Activated T-cell treated with anti-CD3 and anti-CD28 coated beads, Interleukin-2, amount 50 U/mL, for 72 hours (primary cell): ENCODE results near the gene GDF7. TPM values are rescaled to one million over a fixed set of nuclear protein-coding genes. Genes with fewer than 3 reads are reported as not detected.

Source experiments
- ATAC-seq, 2 donors: fragments of 150-1000 bp; cut with Tn5 transposase; replicated peaks in 1 of 2; 2 replicates each; pipeline ENCODE4 v1.10.0; 2021; ENCODE audit warnings: moderate library complexity in 2 of 2, mild to moderate bottlenecking in 1 of 2
- DNase-seq, 2 donors: peaks; one replicate each; pipeline ENCODE4 v3.0.0; 2021 to 2022; ENCODE audit warnings: mixed read lengths in 1 of 2
- H3K27ac Mint-ChIP-seq: one replicate; pipeline ENCODE4 v1.8.0; 2022; ENCODE audit warnings: mild to moderate bottlenecking, moderate library complexity, mixed read lengths
- H3K27me3 Mint-ChIP-seq: one replicate; pipeline ENCODE4 v1.8.0; 2022; ENCODE audit warnings: low read depth, mixed read lengths
- H3K36me3 Mint-ChIP-seq, 2 donors: one replicate each; pipeline ENCODE4 v1.8.0; 2022; ENCODE audit warnings: mixed read lengths in 2 of 2, mild to moderate bottlenecking in 1 of 2; ENCODE audit not compliant: insufficient read depth in 2 of 2
- H3K4me1 Mint-ChIP-seq: one replicate; pipeline ENCODE4 v1.8.0; 2022; ENCODE audit warnings: low read depth, mixed read lengths
- H3K4me3 Mint-ChIP-seq, 2 donors: one replicate each; pipeline ENCODE4 v1.8.0; 2022; ENCODE audit warnings: mild to moderate bottlenecking in 2 of 2, mixed read lengths in 2 of 2, moderate library complexity in 2 of 2
- H3K9me3 Mint-ChIP-seq, 2 donors: one replicate each; pipeline ENCODE4 v1.8.0; 2022; ENCODE audit warnings: mixed read lengths in 2 of 2
- total RNA-seq, 2 donors: library from RNA; stranded (reverse); gene quantifications; one replicate each; pipeline ENCODE4 v1.2.3, GENCODE V29; 2022

GDF7 gene
- total RNA-seq, 2 donors from 2014 or later = 0.07 TPM; not detected in 1

DNA sequence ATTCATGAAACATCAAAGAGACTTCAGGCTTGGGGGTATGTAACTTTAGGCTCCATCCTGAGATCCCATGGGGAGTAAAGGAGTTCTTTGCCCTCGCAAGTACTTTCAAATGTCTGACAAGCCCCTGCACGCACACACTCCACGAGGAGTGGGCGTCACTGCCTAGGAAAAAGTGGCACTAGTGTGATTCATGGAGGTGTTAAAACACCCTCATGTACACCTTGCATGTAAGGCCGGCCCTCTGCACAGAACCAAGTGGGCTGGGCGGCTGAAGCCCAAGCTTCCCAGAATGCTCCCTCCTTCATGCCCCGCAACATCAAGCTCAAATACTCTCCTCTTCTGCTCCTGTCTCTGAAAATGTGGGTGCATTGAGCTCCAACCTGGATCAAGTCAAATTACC, 23.9 kb upstream of the GDF7 start:
- H3K9me3 Mint-ChIP-seq = no peaks in the 10 kb centered on the region
- ATAC-seq (no peak), DNase-seq (no peak)
- no peak overlapping the region for H3K27ac Mint-ChIP-seq
- H3K27me3 Mint-ChIP-seq = no peaks in the 10 kb centered on the region
- H3K4me1 Mint-ChIP-seq = no peaks in the 10 kb centered on the region
- H3K36me3 Mint-ChIP-seq = no peaks in the 10 kb centered on the region
- H3K4me3 Mint-ChIP-seq = no peak overlapping the region

DNA sequence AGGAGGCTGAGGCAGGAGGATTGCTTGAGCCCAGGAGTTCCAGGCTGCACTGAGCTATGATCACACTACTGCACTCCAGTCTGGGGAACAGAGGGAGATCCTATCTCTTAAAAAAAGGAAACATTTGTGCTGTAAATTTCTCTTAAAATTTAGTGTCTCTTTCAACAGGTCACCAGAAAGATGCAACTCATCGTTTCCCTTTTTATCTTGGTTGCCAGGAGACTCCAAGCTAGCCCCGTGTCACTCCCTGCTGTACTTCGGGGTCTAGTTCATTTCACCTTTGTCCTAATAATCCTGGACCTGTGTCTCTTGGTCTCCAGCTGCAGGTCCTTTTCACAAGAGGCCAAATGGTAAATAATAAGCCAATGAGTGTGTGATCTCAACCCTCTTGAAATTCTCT, 23.1 kb upstream of the GDF7 start:
- no peak for DNase-seq
- H3K27ac Mint-ChIP-seq = no peak overlapping the region
- no peaks in the 10 kb centered on the region for H3K9me3 Mint-ChIP-seq
- no peak overlapping the region for H3K4me3 Mint-ChIP-seq
- H3K4me1 Mint-ChIP-seq = no peaks in the 10 kb centered on the region
- no peak for ATAC-seq
- H3K27me3 Mint-ChIP-seq = no peaks in the 10 kb centered on the region
- H3K36me3 Mint-ChIP-seq = no peaks in the 10 kb centered on the region

DNA sequence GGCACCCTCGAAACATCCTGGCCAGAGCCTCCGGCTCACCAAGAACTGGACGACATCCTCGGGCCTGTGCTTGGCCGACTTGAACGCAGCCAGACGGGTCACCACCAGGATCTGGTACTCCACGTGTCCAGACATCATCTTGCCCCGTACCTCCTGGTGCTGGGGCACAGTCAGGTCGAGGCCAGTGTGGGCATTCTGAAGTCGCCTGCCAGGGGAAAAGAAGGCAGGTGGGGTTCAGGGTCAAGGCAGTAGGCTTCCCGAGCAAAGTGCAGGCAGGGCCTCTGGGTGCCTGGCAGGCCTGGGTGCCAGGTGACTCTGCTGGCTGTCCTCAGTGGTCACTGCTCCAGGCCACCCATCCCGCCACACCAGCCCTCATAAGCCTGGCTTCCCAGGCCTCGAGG, 21.6 kb upstream of the GDF7 start:
- DNase-seq = no peak
- Mint-ChIP-seq H3K36me3 (no peaks in the 10 kb centered on the region), H3K4me3 (no peak overlapping the region)

DNA sequence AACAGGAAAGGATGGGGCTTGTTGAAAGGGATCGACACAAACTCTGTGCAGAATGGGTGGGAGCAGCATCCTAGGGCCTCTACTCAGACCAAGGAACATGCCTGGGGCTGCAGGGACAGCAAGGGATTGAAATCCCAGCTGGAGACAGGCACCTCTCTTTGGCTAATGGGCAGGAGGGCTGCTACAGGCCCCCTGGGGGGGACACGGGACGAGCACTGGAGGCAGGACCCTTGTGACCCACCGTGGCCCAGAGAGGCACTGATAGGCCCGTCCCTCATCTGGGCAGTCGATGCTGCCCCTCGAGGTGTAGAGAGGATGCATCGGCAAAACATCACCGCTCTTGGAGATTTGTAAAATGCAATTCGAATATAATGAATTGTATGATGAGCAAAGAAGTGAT, 21.2 kb upstream of the GDF7 start:
- Mint-ChIP-seq H3K9me3 (no peaks in the 10 kb centered on the region), H3K4me3 (no peak overlapping the region), H3K27me3 (no peaks in the 10 kb centered on the region)

More for the DNA sequence above, 21.6 kb upstream of the GDF7 start:
- Mint-ChIP-seq H3K4me1 (peaks cover 11% of the 10 kb centered on the region), H3K27ac (no peak overlapping the region), H3K9me3 (no peaks in the 10 kb centered on the region), H3K27me3 (no peaks in the 10 kb centered on the region)
- ATAC-seq = no peak

DNA sequence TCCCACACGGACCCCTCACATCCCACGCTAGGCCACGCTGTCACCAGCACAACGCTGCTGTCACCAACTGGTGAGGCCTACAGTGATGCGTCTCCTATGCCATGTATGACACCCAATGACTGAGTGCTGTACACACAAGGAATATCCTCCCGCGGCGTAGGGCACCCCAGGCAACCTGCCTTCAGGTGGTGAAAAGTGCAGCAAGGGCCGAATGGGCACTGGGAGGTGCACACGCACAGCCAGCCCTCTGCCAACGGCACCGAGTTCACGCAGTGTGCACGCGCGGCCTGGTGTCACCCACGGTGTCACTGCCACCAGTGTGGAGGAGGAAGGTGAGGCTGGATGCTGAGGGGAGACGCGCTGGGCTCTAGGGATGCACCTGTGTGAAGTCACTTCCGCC, 20.5 kb upstream of the GDF7 start:
- no peak overlapping the region for H3K27ac Mint-ChIP-seq
- ATAC-seq (no peak), DNase-seq (no peak)
- H3K36me3 Mint-ChIP-seq = no peaks in the 10 kb centered on the region
- H3K27me3 Mint-ChIP-seq = no peaks in the 10 kb centered on the region
- peaks cover 17% of the 10 kb centered on the region for H3K4me1 Mint-ChIP-seq
- no peak overlapping the region for H3K4me3 Mint-ChIP-seq
- H3K9me3 Mint-ChIP-seq = no peaks in the 10 kb centered on the region

More for the DNA sequence above, 21.2 kb upstream of the GDF7 start:
- DNase-seq (no peak), ATAC-seq (no peak)
- Mint-ChIP-seq H3K4me1 (peaks cover 14% of the 10 kb centered on the region), H3K36me3 (no peaks in the 10 kb centered on the region), H3K27ac (no peak overlapping the region)

DNA sequence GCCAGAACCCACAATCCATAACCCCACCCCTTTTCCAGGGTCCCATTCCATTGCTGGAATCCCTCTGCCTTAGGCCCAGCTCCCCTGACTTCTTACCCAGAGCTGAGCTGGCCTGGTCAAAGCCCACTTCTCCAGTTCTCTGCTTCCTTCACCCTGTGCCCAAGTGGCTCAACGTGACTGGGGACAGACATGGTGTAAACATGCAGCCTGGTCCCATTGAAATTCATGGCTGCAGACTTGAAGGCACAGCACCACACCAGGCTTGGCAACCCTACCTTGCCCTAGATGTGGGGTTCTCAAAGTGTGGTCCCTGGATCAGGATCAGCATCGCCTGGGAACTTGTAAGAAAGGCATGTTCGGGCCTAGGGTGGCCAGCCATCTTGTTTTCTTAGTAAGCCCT, 19.7 kb upstream of the GDF7 start:
- no peaks in the 10 kb centered on the region for H3K27me3 Mint-ChIP-seq
- H3K9me3 Mint-ChIP-seq = no peaks in the 10 kb centered on the region
- no peak overlapping the region for H3K27ac Mint-ChIP-seq
- H3K36me3 Mint-ChIP-seq = no peaks in the 10 kb centered on the region
- H3K4me1 Mint-ChIP-seq = peaks cover 20% of the 10 kb centered on the region
- no peak for ATAC-seq
- no peak for DNase-seq
- no peak overlapping the region for H3K4me3 Mint-ChIP-seq

DNA sequence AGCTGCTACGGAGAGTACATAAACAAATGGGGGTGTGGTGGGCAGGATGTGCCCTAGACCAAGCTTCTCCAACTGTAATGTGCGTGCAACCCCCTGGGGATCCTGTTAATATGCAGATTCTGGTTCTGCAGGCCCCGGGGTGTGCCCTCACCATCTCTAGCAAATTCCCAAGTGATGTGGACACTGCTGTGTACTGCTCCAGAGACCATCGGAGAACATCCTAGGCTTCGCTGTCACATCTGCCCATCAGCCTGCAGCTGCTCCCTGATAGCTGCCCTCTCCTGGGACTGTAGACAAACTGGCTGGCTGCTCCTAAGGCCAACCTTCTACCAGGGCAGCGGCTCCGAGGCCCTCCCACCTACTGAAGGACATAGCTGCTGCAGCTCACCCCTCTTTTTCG, 19.2 kb upstream of the GDF7 start:
- no peak for ATAC-seq
- no peaks in the 10 kb centered on the region for H3K9me3 Mint-ChIP-seq
- peaks cover 20% of the 10 kb centered on the region for H3K4me1 Mint-ChIP-seq
- H3K27ac Mint-ChIP-seq = no peak overlapping the region
- no peaks in the 10 kb centered on the region for H3K36me3 Mint-ChIP-seq
- H3K4me3 Mint-ChIP-seq = no peak overlapping the region
- H3K27me3 Mint-ChIP-seq = no peaks in the 10 kb centered on the region
- DNase-seq = no peak

DNA sequence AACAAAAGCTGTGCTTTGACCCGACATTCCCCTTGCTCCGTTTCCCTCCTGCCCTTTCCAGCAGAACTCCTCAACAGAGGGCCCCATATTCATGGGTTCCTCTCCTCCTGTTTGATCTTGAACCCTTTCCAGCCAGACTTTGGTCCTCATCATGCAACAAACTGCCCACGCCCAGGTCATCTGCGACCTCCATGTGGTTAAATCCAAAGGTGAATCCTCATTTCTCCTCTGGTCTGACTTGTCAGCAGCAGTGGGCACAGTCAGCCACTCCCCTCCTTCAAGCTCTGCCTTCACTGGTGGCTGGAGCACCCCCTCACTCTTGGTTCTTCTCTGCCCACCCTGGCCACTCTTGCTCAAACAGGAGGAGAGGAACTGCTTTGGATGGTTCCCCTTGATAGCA, 18.7 kb upstream of the GDF7 start:
- no peaks in the 10 kb centered on the region for H3K9me3 Mint-ChIP-seq
- no peak overlapping the region for H3K4me3 Mint-ChIP-seq
- ATAC-seq (no peak), DNase-seq (no peak)
- H3K36me3 Mint-ChIP-seq = no peaks in the 10 kb centered on the region
- no peak overlapping the region for H3K27ac Mint-ChIP-seq
- H3K4me1 Mint-ChIP-seq = peaks cover 20% of the 10 kb centered on the region
- no peaks in the 10 kb centered on the region for H3K27me3 Mint-ChIP-seq

DNA sequence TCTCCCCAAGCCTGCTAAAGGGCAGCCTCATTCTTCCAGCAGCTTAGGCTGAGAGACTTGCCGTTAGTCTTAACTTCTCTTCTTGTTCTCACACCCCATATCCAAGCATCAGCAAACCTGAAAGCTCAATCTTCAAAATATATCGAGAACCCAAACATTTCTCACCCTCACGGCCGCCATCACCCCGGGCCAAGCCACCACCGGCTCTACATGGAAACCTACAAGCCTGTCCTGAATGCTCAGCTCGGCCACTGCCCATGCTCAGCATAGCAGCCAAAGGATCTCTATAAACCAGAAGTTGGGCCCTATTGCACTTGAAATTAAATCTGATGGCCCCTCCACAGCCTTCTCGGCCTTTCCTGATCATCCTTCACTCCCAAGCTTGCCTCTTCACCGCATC, 18.1 kb upstream of the GDF7 start:
- H3K9me3 Mint-ChIP-seq = no peaks in the 10 kb centered on the region
- no peak for DNase-seq

DNA sequence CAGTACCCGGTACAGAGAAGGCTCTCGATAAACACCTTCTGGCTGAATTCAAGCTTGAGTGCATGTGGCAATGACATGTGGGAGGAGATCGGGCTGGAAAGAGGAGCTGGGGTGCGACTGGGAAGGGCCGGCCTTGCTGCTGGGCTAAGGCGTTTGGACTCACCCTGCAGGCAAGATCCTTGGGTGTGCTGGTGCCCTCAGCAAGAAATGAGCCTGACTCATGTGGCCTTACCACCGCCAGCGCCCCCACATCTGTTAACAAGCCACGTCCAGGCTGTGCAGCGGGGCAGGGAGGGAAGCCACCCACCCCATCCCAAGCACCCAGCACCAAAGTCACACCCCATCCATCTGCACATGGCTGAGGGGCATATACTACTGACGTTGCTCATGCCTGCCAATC, 17.4 kb upstream of the GDF7 start:
- no peak for DNase-seq
- H3K4me3 Mint-ChIP-seq = peak overlapping the region; percentile 92 to 93
- H3K36me3 Mint-ChIP-seq = no peaks in the 10 kb centered on the region
- no peaks in the 10 kb centered on the region for H3K9me3 Mint-ChIP-seq
- no peaks in the 10 kb centered on the region for H3K27me3 Mint-ChIP-seq
- no peak for ATAC-seq
- H3K4me1 Mint-ChIP-seq = peaks cover 20% of the 10 kb centered on the region
- H3K27ac Mint-ChIP-seq = no peak overlapping the region

More for the DNA sequence above, 18.1 kb upstream of the GDF7 start:
- Mint-ChIP-seq H3K36me3 (no peaks in the 10 kb centered on the region), H3K4me1 (peaks cover 20% of the 10 kb centered on the region), H3K27ac (no peak overlapping the region), H3K4me3 (no peak overlapping the region), H3K27me3 (no peaks in the 10 kb centered on the region)
- no peak for ATAC-seq

DNA sequence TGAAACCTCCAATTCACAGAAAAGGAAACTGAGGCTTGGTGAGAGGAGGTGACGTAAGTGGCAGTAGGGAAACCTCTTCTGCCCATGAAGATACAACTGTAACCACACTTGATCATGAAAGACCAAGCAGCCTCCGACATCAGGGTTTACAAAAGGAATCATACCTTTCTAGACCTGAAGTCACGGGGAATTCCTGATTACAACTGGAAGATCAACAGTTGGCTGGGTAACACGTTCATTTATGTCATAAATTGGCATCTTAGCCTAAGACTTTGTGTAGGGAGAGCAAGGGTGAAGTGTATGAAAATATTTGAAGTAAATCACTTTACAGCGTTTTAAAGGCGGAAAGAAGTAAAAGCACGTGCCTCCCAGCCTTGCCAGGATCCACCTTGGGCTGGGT, 17.0 kb upstream of the GDF7 start:
- Mint-ChIP-seq H3K9me3 (no peaks in the 10 kb centered on the region), H3K4me1 (peaks cover 20% of the 10 kb centered on the region), H3K36me3 (no peaks in the 10 kb centered on the region), H3K27me3 (no peaks in the 10 kb centered on the region), H3K27ac (no peak overlapping the region), H3K4me3 (peak overlapping the region; percentile 92 to 93)
- ATAC-seq (no peak), DNase-seq (no peak)

DNA sequence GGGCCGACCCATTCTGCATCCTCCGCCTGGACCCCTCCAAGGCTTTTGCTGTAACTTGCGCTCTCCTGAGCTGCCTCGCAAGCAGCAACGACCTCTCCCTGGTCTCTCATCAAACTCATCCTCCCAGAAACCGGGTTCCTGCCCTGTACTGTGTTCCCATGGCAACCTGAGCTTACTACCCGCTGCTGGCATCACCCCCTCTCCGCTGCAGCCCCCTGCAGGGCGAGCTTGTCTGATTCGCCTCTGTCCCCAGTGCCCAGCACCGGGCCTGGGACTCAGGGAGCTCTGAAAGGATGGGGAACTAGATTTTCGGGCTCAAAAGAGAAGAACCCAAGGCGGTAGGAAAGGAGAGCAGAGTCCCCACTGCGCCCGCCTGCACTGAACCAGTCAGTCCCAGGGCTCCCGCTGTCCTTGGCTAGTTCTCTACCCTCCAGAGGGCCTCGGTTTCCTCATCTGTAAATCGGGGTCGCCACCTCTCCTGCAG, 16.5 kb upstream of the GDF7 start:
- H3K4me1 Mint-ChIP-seq = peaks cover 20% of the 10 kb centered on the region
- H3K9me3 Mint-ChIP-seq = no peaks in the 10 kb centered on the region
- no peaks in the 10 kb centered on the region for H3K27me3 Mint-ChIP-seq
- no peaks in the 10 kb centered on the region for H3K36me3 Mint-ChIP-seq
- peak; percentile 13 to 22 for ATAC-seq
- peak overlapping the region; percentile 92 to 93 for H3K4me3 Mint-ChIP-seq
- DNase-seq = peak in 1 of 2 donors; percentile 25
- H3K27ac Mint-ChIP-seq = no peak overlapping the region

DNA sequence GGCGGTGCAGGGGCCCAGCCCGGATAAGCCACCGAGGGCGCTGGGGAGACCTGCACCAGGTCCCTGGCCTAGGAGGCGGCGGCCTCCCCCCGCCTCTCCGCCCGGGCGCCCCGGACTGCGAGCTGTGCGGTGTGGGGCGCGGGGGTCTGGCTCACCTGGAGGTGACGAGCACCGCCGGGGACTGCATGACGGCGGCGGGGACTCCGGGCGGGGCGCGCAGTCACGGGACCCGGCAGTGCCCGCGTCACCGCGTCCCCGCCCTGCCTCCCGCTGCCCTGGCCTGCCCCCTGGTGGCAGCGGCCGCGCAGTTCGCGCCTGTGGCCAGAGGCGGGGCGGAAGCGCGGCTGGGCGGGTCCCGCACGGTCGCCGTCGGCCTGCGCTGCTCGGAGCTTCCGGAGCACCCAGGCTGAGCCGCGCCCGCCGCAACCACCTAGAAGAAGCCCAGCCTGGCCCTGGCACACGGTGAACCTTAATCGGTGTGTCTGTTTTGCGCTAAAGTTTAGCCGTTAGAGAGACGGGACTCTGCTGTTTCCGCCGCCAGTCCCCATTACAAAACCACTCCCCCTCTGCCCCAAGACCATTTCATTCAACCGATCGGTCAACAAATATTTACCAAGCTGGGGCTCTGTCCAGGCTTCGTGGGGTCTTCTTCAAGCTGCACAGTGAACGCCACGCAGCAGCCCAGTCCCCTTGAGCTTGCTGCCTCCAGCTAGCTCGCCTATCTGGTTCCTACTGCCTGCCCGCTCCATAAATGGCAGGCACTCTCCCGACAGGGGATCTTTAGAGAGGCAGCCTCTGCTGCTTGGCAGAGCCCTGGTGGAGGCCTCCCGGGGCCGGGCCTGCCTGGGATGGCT, 15.8 kb upstream of the GDF7 start, which contains the start of gene HS1BP3:
Gene HS1BP3 (minus strand): TSS at position 222 of the 854 bp plus-strand sequence. CDS start 35 bp downstream, at position 187.
- DNase-seq = peak; percentile 87 to 96
- H3K9me3 Mint-ChIP-seq = no peaks in the 10 kb centered on the region
- ATAC-seq = peak; percentile 96
- peaks cover 20% of the 10 kb centered on the region for H3K4me1 Mint-ChIP-seq
- peak within 1 kb of the TSS; percentile 28 for H3K27ac Mint-ChIP-seq
- peak within 1 kb of the TSS; percentile 92 to 93 for H3K4me3 Mint-ChIP-seq
- no peaks in the 10 kb centered on the region for H3K27me3 Mint-ChIP-seq
- no peaks in the 10 kb centered on the region for H3K36me3 Mint-ChIP-seq

DNA sequence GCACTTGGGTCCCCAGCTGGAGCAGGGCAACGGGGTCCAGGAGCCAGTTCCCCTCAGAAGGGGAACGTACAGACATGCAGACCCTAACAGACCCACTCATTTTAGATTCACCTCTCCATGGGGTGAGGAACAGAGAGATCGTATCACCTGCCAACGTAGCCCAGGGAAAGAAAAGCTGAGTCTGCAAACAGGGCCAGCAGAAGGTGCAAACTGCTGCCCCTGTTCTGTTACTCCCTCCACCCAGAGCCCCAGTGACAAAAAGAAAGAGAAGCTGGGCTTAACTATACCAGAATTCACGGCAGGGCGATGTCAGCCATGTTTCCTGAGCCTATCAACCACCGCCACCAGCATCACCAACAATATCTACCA, 15.2 kb upstream of the GDF7 start:
- Mint-ChIP-seq H3K27me3 (no peaks in the 10 kb centered on the region), H3K4me1 (peaks cover 20% of the 10 kb centered on the region), H3K9me3 (no peaks in the 10 kb centered on the region), H3K36me3 (no peaks in the 10 kb centered on the region), H3K4me3 (peak overlapping the region; percentile 92 to 93), H3K27ac (no peak overlapping the region)
- no peak for DNase-seq
- ATAC-seq = no peak
